Measurements from ENCODE around the gene MAG.

Gene MAG

GRCh38 chr19:35265126-35265899, 26.6 kb upstream of the MAG start:
- DNase-seq: no peak

GRCh38 chr19:35265900-35266519, 26.0 kb upstream of the MAG start:
- no peak for DNase-seq

GRCh38 chr19:35266520-35267352, 25.2 kb upstream of the MAG start:
- no peak for DNase-seq

- peak; percentile 37 for DNase-seq
These were observed 24.6 kb upstream of the MAG start for GRCh38 chr19:35267353-35267817.

DNA sequence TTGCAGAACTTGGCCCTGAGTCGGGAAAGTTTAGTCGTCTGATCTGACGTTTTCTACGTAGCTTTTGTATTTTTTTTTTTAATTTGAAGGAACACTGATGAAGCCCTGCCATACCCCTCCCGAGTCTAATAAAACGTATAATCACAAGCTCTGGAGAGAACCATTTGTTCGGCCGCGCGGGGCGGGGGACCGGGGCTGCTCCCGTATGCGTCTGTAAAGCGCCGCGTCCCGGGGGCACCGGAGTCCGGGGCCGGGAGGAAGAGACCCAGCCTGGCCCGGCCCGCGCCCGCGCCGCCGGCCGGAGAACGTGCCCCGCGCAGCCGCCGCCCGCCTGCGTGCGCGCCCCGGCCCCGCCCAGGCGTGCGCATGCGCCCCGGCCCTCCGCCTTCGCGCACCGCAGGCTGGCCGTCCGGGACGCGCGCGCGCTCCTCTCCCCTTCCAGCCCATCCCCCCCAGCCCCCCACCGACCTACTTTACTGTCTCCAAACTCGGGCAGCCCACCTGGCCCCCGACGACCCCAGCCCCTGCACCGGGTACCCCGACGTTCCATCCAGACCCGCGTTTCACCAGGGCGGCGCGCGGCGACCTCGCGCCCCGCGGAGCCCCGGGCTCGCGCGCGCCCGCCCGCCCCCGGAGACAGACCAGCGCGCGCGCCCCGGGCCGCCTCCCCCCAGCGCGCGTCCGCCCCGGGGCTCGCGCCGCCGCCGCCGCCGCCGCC, 24.0 kb upstream of the MAG start:
- peak; percentile 84 for DNase-seq

DNA sequence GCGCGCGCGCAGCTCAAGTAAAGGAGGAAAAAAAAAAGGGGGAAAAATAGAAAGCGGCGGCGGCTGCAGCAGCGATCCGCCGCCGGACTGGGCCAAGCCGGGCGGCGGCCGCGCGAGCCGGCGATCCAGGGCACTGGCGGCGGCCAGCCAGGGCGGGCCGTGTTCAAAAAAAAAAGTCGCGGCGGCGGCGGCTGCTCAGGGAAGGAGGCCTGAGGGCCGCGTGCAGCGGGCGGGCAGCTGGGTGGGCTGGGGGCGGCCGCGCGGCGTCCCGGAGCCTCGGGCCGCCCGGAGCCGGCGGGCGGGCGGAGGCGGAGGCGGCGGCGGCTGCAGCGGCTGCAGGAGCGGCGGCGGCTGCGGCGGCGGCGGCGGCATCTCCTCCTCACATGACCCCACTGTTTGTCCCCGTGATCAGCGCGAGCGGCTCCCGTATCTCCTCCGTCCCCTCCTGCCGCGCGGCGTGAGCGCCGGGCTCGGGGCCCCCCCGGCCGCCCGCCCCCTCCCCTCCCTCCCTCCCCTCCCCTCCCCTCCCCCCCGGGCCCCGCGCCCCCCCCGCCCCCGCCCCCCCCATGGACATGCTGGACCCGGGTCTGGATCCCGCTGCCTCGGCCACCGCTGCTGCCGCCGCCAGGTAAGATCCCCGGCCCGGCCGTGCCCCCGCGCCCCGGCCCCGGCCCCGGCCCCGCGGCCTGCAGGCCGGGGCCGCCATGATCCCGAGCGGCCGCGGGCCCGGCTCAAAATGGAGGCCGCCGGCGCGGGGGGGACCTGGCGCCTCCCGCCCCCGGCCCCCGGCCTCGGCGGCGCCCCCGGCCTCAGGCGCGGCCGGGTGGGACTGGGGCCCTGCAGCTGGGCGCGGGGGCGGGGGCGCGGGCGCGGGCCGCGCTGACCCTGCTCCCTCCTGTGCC, 23.2 kb upstream of the MAG start, which contains the start of gene USF2:
USF2 (plus strand) TSS at position 427 of the 902 bp plus-strand sequence; CDS start at position 567, 140 bp downstream.
- peak; percentile 67 for DNase-seq

DNA sequence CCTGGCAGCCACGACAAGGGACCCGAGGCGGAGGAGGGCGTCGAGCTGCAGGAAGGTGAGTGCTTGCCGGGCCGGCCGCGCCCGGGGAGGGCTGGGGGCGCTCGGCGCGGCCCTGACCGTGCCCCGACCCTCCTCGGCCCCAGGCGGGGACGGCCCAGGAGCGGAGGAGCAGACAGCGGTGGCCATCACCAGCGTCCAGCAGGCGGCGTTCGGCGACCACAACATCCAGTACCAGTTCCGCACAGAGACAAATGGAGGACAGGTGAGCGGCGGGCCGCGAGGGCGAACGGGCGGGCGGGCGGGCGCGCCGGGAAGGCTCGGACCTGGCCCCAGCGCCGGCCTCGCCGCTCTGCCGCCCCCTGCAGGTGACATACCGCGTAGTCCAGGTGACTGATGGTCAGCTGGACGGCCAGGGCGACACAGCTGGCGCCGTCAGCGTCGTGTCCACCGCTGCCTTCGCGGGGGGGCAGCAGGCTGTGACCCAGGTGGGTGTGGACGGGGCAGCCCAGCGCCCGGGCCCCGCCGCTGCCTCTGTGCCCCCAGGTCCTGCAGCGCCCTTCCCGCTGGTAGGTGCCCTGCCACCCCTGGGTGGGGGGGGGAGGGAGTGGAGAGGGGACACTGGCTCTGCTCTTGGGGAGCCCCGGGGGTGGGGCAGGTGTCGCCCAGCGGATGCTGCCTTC, 22.4 kb upstream of the MAG start:
- peak; percentile 83 for DNase-seq

DNA sequence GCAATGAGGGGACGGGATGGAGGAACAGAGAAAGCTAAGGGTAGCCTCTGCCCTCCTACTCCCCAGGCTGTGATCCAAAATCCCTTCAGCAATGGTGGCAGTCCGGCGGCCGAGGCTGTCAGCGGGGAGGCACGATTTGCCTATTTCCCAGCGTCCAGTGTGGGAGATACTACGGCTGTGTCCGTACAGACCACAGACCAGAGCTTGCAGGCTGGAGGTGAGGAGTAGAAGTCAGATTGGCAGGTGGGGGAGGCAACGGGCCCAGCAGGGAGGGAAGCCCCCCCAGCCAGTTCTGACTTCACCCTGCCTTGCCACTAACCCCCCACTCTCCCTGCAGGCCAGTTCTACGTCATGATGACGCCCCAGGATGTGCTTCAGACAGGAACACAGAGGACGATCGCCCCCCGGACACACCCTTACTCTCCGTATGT, 21.6 kb upstream of the MAG start:
- DNase-seq: no peak

DNA sequence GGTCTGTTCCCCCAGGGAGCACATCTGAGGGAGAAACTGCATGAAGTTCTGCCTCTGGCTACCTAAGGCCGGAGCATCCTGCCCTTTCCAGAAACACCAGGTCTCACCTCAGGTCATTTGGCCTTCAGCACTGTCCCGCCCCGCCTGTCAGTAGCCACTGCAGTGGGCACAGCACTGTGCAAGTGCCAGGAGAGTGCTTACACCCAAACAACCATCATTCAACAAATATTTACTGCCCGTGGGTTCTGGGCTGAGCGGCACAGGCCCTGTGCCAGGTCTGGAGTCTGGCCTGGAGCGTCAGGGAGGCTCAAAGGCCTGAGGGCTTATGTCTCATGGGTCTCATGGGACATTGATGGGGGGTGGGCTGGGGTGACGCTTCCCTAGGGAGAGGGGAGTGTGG, 20.4 kb upstream of the MAG start:
- no peak for DNase-seq

DNA sequence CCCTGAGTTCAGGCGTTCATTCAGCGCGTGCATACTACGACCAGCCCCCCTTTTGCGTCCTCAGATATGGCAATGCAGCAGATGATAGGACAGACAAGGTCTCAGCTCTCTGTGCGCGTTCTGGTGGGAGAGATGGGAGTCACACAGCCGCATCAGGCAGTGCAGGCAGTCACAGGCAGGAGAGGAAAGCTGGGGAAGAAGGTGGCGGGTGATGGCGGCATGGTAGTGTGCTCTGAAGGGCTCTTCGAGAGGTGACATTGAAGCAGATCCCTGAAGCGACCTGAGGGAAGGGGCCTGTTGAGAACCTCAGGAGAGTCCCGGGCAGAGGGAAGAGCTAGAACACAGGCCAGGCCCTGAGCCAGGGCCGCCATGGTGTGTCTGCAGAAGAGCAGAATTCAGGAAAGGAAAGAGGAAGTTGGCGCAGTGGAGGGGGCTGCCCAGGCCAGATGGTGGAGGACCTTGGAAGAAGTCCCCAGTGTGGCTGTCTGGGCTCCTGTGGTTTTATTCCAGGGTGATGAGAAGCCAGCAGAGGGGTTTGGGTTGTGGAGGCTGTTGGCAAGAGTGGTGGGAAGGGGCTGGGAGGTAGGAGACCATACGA, 19.7 kb upstream of the MAG start:
- DNase-seq: no peak

- DNase-seq: no peak
These were observed 18.9 kb upstream of the MAG start for GRCh38 chr19:35272954-35273649.

GRCh38 chr19:35273686-35274259, 18.2 kb upstream of the MAG start:
- DNase-seq: no peak

GRCh38 chr19:35274323-35274722, 17.6 kb upstream of the MAG start:
- no peak for DNase-seq

- no peak for DNase-seq
These were observed 15.2 kb upstream of the MAG start for GRCh38 chr19:35276706-35277281.

DNA sequence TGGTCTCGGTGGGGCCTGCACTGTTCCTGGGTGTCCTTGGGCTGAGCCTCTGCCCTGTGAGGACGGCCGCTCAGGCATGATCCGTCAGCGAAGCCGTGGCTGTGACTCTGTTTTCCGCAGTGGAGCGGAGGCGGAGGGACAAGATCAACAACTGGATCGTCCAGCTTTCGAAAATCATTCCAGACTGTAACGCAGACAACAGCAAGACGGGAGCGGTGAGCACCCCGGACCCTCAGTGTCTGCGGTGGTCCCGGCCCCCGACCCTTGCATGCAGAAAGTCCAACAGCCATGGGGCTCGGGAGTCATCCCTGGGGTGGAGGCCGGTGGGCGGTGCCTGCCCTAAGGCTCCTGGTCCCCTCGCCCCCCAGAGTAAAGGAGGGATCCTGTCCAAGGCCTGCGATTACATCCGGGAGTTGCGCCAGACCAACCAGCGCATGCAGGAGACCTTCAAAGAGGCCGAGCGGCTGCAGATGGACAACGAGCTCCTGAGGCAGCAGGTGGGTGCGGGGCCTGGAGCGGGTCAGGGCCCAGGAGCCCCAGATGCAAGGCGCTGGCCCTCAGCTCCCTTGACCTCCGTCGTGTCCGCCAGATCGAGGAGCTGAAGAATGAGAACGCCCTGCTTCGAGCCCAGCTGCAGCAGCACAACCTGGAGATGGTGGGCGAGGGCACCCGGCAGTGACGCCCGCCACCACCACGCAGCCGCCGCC, 13.2 kb upstream of the MAG start:
- DNase-seq: no peak

GRCh38 chr19:35279374-35279773, 12.6 kb upstream of the MAG start:
- no peak for DNase-seq

DNA sequence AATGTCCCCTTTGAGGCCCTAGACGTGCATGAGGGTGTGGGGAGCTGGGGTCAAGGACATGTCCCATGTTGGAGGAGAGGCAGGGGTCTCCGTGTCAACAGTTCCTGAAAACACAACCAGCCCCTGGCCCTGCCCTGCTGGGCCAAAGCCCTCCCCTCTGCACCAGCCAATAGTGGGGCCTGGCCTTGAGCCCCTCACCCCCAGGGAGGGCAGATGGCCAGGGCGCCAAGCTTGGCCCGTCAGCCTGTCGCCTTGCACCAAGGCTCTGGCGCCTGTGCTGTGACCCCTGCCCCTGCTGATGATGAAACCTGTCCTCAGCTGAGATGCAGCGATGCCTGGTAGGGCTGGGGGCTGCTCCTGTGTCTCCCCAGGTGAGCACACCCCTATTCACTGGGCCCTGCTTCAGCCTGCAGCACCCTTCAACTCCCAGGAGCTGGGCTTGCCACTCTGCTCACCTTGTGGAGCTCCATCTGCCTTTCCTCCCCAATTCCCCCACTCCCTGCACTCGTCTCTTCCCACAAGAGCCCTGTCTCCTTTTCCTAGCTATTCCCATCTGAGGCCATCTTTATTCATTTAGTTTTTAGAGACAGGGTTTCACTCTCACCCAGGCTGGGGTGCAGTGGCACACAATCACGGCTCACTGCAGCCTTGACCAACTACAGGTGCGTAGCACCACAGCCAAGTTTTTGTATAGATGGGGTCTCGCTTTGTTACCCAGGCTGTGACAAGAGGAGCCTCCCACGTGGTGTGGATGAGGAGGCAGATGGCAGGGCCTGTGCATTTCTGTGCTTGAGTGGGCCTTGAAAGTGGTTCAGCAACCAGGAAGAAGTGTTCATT, 11.8 kb upstream of the MAG start:
- DNase-seq: no peak

- no peak for DNase-seq
These were observed 10.7 kb upstream of the MAG start for GRCh38 chr19:35281303-35281702.
